Astrocyte of the spinal cord (primary cell): Measurements from ENCODE around the gene CCDC57.

Source experiments
- DNase-seq: peaks from one replicate; pipeline ENCODE4 v3.0.0; 2011; ENCODE audit warnings: low read depth, low spot score
- H3K4me3 ChIP-seq: 2 replicates; pipeline ENCODE4 v1.5.1; 2011; ENCODE audit warnings: low read depth, mild to moderate bottlenecking, low read length, moderate library complexity
- in situ Hi-C: cut with HindIII; loops from 2 replicates; pipeline ENCODE4 v1.10.0; 2017; ENCODE audit warnings: low sequenced_read_pairs
- TF ChIP-seq, protein P1 (sequence below): IDR thresholded peaks from 2 replicates; pipeline ENCODE4 v1.5.1; 2012; ENCODE audit warnings: low read depth, mild to moderate bottlenecking, low read length, inconsistent platforms

The CCDC57 gene

GRCh38 chr17:82249896-82250581, 37.4 kb upstream of the CCDC57 start:
- DNase-seq = no peak
- TF ChIP-seq, protein P1, sequence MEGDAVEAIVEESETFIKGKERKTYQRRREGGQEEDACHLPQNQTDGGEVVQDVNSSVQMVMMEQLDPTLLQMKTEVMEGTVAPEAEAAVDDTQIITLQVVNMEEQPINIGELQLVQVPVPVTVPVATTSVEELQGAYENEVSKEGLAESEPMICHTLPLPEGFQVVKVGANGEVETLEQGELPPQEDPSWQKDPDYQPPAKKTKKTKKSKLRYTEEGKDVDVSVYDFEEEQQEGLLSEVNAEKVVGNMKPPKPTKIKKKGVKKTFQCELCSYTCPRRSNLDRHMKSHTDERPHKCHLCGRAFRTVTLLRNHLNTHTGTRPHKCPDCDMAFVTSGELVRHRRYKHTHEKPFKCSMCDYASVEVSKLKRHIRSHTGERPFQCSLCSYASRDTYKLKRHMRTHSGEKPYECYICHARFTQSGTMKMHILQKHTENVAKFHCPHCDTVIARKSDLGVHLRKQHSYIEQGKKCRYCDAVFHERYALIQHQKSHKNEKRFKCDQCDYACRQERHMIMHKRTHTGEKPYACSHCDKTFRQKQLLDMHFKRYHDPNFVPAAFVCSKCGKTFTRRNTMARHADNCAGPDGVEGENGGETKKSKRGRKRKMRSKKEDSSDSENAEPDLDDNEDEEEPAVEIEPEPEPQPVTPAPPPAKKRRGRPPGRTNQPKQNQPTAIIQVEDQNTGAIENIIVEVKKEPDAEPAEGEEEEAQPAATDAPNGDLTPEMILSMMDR = no peak
- in situ Hi-C loops = no loop called here
- H3K4me3 ChIP-seq = no peak overlapping the region

DNA sequence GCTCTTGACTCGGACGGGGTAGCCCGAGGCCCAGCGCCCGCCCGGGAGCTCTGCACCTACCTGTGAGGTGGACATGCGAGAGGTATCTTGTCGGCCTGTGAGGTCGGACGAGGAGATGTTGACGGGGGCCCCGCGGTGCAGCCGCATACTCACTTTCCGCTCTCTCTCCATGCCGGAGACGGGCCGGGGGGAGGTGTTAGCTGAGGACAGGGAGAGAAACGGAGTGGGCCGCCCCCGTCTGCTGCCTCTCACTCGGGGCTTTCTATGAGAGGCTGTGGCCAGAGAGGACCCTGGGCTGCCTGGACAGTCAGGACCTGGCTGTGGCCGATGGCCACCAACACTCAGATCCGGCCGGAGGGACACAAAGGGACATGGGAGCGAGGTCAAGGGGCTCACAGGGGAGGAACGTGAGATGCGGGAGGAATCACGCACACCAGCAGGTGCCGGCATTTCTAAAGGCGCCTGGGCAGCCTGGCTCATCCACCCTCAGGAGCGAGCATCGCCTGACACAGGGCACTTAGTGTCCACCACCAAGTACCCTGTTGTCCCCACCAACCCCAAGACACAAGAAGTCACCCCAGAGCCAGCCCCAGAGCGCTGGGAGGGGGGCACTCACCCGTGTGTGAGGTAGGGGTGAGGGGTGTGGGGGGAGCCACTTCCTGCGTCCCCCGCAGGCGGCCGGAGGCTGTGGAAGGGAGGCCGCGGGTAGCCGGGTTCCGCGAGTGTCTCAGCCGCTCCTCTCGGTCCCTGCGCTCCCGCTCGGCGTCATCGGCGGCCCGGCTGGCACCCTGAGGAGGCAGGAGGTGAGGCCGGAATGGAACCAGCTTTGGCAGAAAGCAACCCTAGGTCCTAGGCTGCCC, 36.4 kb upstream of the CCDC57 start:
- TF ChIP-seq, protein P1 = no peak
- in situ Hi-C loops = no loop called here
- no peak overlapping the region for H3K4me3 ChIP-seq
- no peak for DNase-seq

DNA sequence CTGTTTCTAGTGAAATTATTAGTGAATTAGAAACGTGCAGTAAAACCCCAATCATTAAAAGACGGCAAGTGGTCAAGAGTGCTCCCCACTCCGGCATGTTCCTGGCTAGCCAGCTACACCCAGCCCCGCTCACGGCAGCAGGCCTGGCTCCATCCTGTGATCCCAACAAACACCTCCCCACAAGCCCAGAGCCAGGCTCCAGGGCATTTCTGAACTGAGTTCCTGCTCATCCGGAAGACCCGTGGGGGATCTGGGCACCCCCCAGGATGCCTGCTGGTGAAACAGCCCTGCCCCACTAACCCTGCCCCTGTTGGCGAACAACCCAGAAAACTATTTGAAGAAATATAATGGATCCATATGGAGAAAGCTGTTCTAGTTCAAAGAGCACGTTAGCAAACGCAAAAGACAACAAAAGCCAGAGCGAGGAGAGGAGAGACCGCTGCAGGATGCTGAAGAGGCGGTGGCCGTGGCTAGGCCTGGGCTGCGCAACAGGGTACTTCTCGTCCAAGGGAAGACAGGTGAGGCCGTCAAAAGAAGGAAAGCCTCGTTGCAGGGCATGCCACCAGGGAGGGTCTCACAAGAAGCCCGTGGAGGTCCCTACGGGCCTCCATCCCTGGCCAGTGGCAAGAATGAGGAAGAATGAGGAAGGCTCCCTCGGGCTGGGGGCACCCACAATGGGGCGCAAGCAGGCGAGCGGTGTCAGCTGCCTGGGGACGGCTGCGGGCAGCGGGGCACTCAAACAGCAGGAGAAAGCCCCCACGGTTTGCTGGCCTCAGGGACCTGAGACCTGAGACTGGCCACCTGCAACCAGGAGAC, 35.4 kb upstream of the CCDC57 start:
- H3K4me3 ChIP-seq = no peak overlapping the region
- TF ChIP-seq, protein P1 = no peak

GRCh38 chr17:82247182-82247823, 34.7 kb upstream of the CCDC57 start:
- TF ChIP-seq, protein P1 = no peak
- no peak for DNase-seq
- H3K4me3 ChIP-seq = no peak overlapping the region
- in situ Hi-C loops = no loop called here

More for the DNA sequence above, 35.4 kb upstream of the CCDC57 start:
- no peak for DNase-seq
- in situ Hi-C loops = no loop called here

- TF ChIP-seq, protein P1 = no peak
- peak; percentile 81 for DNase-seq
- no peak overlapping the region for H3K4me3 ChIP-seq
- in situ Hi-C loops = no loop called here
These were observed 33.9 kb upstream of the CCDC57 start for GRCh38 chr17:82246365-82247181.

DNA sequence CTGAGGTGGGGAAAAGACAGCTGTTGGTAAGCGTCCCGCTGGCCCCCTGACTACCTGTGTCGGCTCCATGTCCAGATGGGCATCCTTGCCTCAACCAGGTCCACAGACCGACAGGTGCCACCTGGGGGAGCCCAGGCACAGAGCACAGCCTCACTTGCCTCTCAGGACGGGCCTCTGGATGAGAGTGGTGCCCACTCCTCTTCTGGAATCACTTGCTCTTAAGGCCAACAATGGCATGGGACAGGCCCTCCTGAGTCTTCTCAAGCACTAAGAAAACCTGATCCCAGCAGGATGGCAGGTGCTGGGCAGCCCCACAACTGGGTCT, 33.4 kb upstream of the CCDC57 start:
- TF ChIP-seq, protein P1 = no peak
- no peak overlapping the region for H3K4me3 ChIP-seq
- in situ Hi-C loops = no loop called here

More for the DNA sequence above, 33.4 kb upstream of the CCDC57 start:
- DNase-seq = no peak
